ENCODE measurements around the gene ATP11A. TPM values are rescaled to one million over a fixed set of nuclear protein-coding genes. Genes with fewer than 3 reads are reported as not detected.
"Not testable (repeated sequence)": the region's sequence is repeated elsewhere in the genome, so short reads cannot be mapped to it uniquely, and the experiment has no call there.

The ATP11A gene
- total RNA-seq, 1 experiment from 2014 or later: 5.9 TPM

GRCh38 chr13:112884700-112885099, 194.9 kb downstream of the ATP11A start:
- not testable (repeated sequence) for DNase-seq (ENCODE audit: extremely low read depth, low read depth)

GRCh38 chr13:112885242-112885781, 195.5 kb downstream of the ATP11A start:
- no peak for DNase-seq (ENCODE audit: extremely low read depth, low read depth)

GRCh38 chr13:112885782-112886268, 196.0 kb downstream of the ATP11A start:
- DNase-seq (ENCODE audit: extremely low read depth, low read depth): no peak

- DNase-seq (ENCODE audit: extremely low read depth, low read depth): no peak
Measured at GRCh38 chr13:112887151-112887550, 197.3 kb downstream of the ATP11A start.

- DNase-seq (ENCODE audit: extremely low read depth, low read depth): no peak
Measured at GRCh38 chr13:112887557-112887991, 197.7 kb downstream of the ATP11A start.

GRCh38 chr13:112888238-112889111, 198.6 kb downstream of the ATP11A start:
- no peak for DNase-seq (ENCODE audit: extremely low read depth, low read depth)

GRCh38 chr13:112889351-112890290, 199.8 kb downstream of the ATP11A start:
- no peak for DNase-seq (ENCODE audit: extremely low read depth, low read depth)

GRCh38 chr13:112890316-112891145, 200.7 kb downstream of the ATP11A start:
- no peak for DNase-seq (ENCODE audit: extremely low read depth, low read depth)

- DNase-seq (ENCODE audit: extremely low read depth, low read depth): no peak
Measured at GRCh38 chr13:112891477-112892401, 201.9 kb downstream of the ATP11A start.

GRCh38 chr13:112892426-112893206, 202.8 kb downstream of the ATP11A start:
- DNase-seq (ENCODE audit: extremely low read depth, low read depth): no peak

- DNase-seq (ENCODE audit: extremely low read depth, low read depth): no peak
Measured at GRCh38 chr13:112893207-112893569, 203.3 kb downstream of the ATP11A start.

- DNase-seq (ENCODE audit: extremely low read depth, low read depth): no peak
Measured at GRCh38 chr13:112893570-112894422, 204.0 kb downstream of the ATP11A start.

- DNase-seq (ENCODE audit: extremely low read depth, low read depth): no peak
Measured at GRCh38 chr13:112894423-112894672, 204.5 kb downstream of the ATP11A start.

GRCh38 chr13:112894673-112895481, 205.0 kb downstream of the ATP11A start:
- no peak for DNase-seq (ENCODE audit: extremely low read depth, low read depth)

GRCh38 chr13:112895521-112896465, 206.0 kb downstream of the ATP11A start:
- DNase-seq (ENCODE audit: extremely low read depth, low read depth): no peak

Data from NCI-H460 (cell line).